Measurements from ENCODE around the gene RBM42.
"Not testable (repeated sequence)": the region's sequence is repeated elsewhere in the genome, so short reads cannot be mapped to it uniquely, and the experiment has no call there.

RBM42 gene

DNA sequence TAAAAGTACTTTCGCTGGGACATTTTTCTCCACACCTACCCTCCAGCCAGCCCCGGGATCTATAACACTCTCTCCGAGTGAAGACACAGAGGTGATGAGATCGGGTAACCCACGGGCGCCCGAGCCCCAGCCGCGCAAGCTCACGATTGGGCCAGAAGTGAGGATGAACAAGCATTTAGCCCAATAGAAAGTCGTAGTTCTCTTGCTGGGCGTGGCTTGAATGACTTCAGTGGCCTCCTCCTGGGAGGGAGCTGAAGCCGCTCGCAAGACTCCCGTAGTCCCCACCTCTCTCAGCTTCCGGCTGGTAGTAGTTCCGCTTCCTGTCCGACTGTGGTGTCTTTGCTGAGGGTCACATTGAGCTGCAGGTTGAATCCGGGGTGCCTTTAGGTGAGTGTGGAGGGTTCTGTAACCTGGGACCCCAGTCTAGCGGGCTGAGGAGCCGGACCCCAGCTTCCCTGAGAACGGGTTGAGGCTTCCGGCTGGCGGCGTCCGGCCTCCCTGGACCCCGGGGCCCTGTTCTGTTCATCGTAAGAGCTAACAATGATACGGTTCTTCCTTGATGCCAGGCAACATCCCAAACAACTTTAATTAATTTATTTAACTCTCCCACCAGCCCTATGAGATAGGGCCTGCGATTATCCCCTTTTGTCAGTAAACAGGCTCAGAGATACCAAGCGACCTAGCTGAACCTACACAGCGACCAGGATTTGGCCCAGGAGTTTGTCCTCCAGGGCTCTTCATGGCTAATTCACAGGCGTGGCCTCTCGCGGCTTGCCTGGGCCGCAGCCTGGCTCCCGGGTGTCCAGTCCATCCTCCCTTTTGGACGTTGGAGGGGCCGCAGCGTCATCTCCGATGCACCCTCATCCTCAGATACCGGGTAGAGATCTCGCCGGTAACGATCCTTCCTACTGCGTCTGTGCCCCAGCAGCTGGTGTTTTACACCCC lies 19.5 kb downstream of the RBM42 start, which contains the start of gene COX6B1:
TSS of gene COX6B1 (plus strand) at position 307 of the 945 bp plus-strand sequence. CDS start 2,921 bp downstream, outside the sequence.
- TF ChIP-seq, protein P1, sequence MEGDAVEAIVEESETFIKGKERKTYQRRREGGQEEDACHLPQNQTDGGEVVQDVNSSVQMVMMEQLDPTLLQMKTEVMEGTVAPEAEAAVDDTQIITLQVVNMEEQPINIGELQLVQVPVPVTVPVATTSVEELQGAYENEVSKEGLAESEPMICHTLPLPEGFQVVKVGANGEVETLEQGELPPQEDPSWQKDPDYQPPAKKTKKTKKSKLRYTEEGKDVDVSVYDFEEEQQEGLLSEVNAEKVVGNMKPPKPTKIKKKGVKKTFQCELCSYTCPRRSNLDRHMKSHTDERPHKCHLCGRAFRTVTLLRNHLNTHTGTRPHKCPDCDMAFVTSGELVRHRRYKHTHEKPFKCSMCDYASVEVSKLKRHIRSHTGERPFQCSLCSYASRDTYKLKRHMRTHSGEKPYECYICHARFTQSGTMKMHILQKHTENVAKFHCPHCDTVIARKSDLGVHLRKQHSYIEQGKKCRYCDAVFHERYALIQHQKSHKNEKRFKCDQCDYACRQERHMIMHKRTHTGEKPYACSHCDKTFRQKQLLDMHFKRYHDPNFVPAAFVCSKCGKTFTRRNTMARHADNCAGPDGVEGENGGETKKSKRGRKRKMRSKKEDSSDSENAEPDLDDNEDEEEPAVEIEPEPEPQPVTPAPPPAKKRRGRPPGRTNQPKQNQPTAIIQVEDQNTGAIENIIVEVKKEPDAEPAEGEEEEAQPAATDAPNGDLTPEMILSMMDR (IDR thresholded peaks at IDR 0.05; ENCODE audit: insufficient read depth, low read length, poor library complexity, severe bottlenecking), result no peak
- no peaks in the 10 kb centered on the region for H3K27me3 ChIP-seq (replicated peaks; ENCODE audit: control insufficient read depth, insufficient read depth, low read length)
- H3K36me3 ChIP-seq (ENCODE audit: control insufficient read depth, insufficient read depth, low read length), result peaks cover 5% of the 10 kb centered on the region
- peak; percentile 89 for DNase-seq (ENCODE audit: extremely low read depth, insufficient read length)
- H3K4me3 ChIP-seq (replicated peaks; ENCODE audit: low read depth, low read length), result peak within 1 kb of the TSS; percentile 67

DNA sequence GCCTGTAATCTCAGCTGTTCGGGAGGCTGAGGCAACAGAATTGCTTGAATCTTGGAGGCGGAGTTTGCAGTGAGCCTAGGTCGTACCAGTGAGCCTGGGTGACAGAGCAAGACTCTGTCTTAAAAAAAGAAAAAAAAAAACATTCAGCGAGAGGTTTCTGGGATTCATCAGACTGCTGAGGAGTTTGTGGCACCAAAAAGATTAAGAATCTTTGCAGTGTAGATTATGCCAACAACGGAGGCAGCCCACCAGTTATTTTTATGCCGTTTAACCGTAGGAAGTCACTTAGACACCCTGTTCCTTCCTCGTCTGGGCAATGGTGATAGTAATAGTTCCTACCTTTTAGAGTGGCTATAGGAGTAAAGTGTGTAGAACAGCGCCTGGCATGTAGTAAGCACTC lies 21.7 kb downstream of the RBM42 start:
- Histone ChIP-seq H3K27me3 (replicated peaks; ENCODE audit: control insufficient read depth, insufficient read depth, low read length) (no peaks in the 10 kb centered on the region), H3K4me3 (replicated peaks; ENCODE audit: low read depth, low read length) (no peak overlapping the region), H3K36me3 (ENCODE audit: control insufficient read depth, insufficient read depth, low read length) (peaks cover 11% of the 10 kb centered on the region)
- TF ChIP-seq, protein P1 (IDR thresholded peaks at IDR 0.05; ENCODE audit: insufficient read depth, low read length, poor library complexity, severe bottlenecking), result no peak
- no peak for DNase-seq (ENCODE audit: extremely low read depth, insufficient read length)

DNA sequence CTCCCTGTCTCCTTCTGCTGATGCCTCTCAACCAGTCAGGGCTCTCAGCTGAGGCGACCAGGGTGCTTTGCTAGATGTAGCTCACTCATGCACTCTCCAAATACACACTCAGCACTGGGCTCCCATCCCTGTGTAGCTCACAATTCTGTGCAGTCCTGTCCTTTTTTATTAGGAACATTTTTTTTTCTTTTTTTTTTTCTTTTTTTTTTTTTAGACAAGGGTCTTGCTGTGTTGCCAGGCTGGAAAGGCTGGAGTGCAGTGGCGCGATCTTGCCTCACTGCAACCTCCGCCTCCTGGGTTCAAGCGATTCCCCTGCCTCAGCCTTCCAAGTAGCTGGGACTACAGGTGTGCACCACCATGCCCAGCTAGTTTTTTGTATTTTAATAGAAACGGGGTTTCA lies 26.0 kb downstream of the RBM42 start:
- peaks cover 21% of the 10 kb centered on the region for H3K36me3 ChIP-seq (ENCODE audit: control insufficient read depth, insufficient read depth, low read length)
- DNase-seq (ENCODE audit: extremely low read depth, insufficient read length); H3K27me3 ChIP-seq (replicated peaks; ENCODE audit: control insufficient read depth, insufficient read depth, low read length); H3K4me3 ChIP-seq (replicated peaks; ENCODE audit: low read depth, low read length): not testable (repeated sequence)

GRCh38 chr19:35655600-35655999 lies 26.8 kb downstream of the RBM42 start:
- peaks cover 21% of the 10 kb centered on the region for H3K36me3 ChIP-seq (ENCODE audit: control insufficient read depth, insufficient read depth, low read length)
- TF ChIP-seq, protein P1 (IDR thresholded peaks at IDR 0.05; ENCODE audit: insufficient read depth, low read length, poor library complexity, severe bottlenecking), result no peak
- no peak for DNase-seq (ENCODE audit: extremely low read depth, insufficient read length)

DNA sequence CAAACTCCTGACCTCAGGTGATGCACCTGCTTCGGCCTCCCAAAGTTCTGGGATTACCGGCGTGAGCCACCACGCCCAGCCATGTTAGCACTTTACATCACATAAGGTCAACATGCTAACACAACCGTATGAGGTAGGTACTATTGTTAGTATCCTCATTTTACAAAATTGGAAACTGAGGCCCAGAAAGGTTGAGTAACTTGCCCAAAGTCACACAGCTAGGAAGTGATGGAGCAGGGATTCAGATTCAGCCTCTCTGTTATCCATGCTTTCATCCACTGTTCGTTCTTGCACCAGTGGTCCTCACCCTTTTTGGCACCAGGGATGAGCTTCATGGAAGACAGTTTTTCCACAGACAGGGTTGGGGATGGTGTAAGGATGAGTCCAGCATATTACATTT lies 27.9 kb downstream of the RBM42 start:
- Histone ChIP-seq H3K27me3 (replicated peaks; ENCODE audit: control insufficient read depth, insufficient read depth, low read length) (no peaks in the 10 kb centered on the region), H3K4me3 (replicated peaks; ENCODE audit: low read depth, low read length) (no peak overlapping the region), H3K36me3 (ENCODE audit: control insufficient read depth, insufficient read depth, low read length) (peaks cover 18% of the 10 kb centered on the region)
- TF ChIP-seq, protein P1 (IDR thresholded peaks at IDR 0.05; ENCODE audit: insufficient read depth, low read length, poor library complexity, severe bottlenecking), result no peak
- DNase-seq (ENCODE audit: extremely low read depth, insufficient read length), result no peak

More at GRCh38 chr19:35655600-35655999, 26.8 kb downstream of the RBM42 start:
- no peaks in the 10 kb centered on the region for H3K27me3 ChIP-seq (replicated peaks; ENCODE audit: control insufficient read depth, insufficient read depth, low read length)
- H3K4me3 ChIP-seq (replicated peaks; ENCODE audit: low read depth, low read length), result no peak overlapping the region

- TF ChIP-seq, protein P1 (IDR thresholded peaks at IDR 0.05; ENCODE audit: insufficient read depth, low read length, poor library complexity, severe bottlenecking), result peak; percentile 16
- no peak overlapping the region for H3K4me3 ChIP-seq (replicated peaks; ENCODE audit: low read depth, low read length)
- no peak for DNase-seq (ENCODE audit: extremely low read depth, insufficient read length)
- H3K36me3 ChIP-seq (ENCODE audit: control insufficient read depth, insufficient read depth, low read length), result peaks cover 17% of the 10 kb centered on the region
- H3K27me3 ChIP-seq (replicated peaks; ENCODE audit: control insufficient read depth, insufficient read depth, low read length), result no peaks in the 10 kb centered on the region
Measured at GRCh38 chr19:35657904-35658700, 29.3 kb downstream of the RBM42 start.

All from GM06990 (cell line).